CD4-positive, alpha-beta T cell treated with Interleukin-6 at 100 ng/mL for 8 hours (primary cell): ENCODE measurements around the gene FAM120B.
"Not testable (repeated sequence)": the region's sequence is repeated elsewhere in the genome, so short reads cannot be mapped to it uniquely, and the experiment has no call there.

Source experiments
- DNase-seq: peaks from one replicate; pipeline ENCODE4 v3.0.0-alpha.2; 2020; ENCODE audit warnings: mixed read lengths, low spot score

Gene FAM120B

GRCh38 chr6:170297576-170298330, 8.8 kb upstream of the FAM120B start:
- no peak for DNase-seq

GRCh38 chr6:170298688-170299087, 7.9 kb upstream of the FAM120B start:
- DNase-seq, result no peak

GRCh38 chr6:170301184-170301583, 5.4 kb upstream of the FAM120B start:
- no peak for DNase-seq

GRCh38 chr6:170305805-170306323, 694 bp upstream of the FAM120B start:
- no peak for DNase-seq

- no peak for DNase-seq
These were observed 555 bp downstream of the FAM120B start for GRCh38 chr6:170307080-170307545.

- DNase-seq, result no peak
These were observed 2.2 kb downstream of the FAM120B start for GRCh38 chr6:170308761-170309160.

GRCh38 chr6:170311696-170312095, 5.1 kb downstream of the FAM120B start:
- DNase-seq, result no peak

GRCh38 chr6:170312876-170313275, 6.3 kb downstream of the FAM120B start:
- DNase-seq, result no peak

- DNase-seq, result no peak
These were observed 7.2 kb downstream of the FAM120B start for GRCh38 chr6:170313716-170314295.

GRCh38 chr6:170314983-170315382, 8.4 kb downstream of the FAM120B start:
- no peak for DNase-seq

- no peak for DNase-seq
These were observed 9.5 kb downstream of the FAM120B start for GRCh38 chr6:170316071-170316470.

- no peak for DNase-seq
These were observed 10.5 kb downstream of the FAM120B start for GRCh38 chr6:170317076-170317475.

GRCh38 chr6:170317718-170318117, 11.2 kb downstream of the FAM120B start:
- DNase-seq, result no peak

GRCh38 chr6:170329321-170329720, 22.8 kb downstream of the FAM120B start:
- no peak for DNase-seq

- not testable (repeated sequence) for DNase-seq
These were observed 28.6 kb downstream of the FAM120B start for GRCh38 chr6:170335199-170335598.

GRCh38 chr6:170344631-170345576, 38.3 kb downstream of the FAM120B start:
- no peak for DNase-seq

- DNase-seq, result no peak
These were observed 39.1 kb downstream of the FAM120B start for GRCh38 chr6:170345662-170346061.

- DNase-seq, result no peak
These were observed 40.1 kb downstream of the FAM120B start for GRCh38 chr6:170346649-170347048.

GRCh38 chr6:170347091-170347490, 40.5 kb downstream of the FAM120B start:
- no peak for DNase-seq

- no peak for DNase-seq
These were observed 41.4 kb downstream of the FAM120B start for GRCh38 chr6:170347975-170348374.

GRCh38 chr6:170351456-170351855, 44.9 kb downstream of the FAM120B start:
- DNase-seq, result not testable (repeated sequence)

- DNase-seq, result not testable (repeated sequence)
These were observed 48.6 kb downstream of the FAM120B start for GRCh38 chr6:170355190-170355589.
